ENCODE measurements around the gene PDE4D. TPM values are rescaled to one million over a fixed set of nuclear protein-coding genes. Genes with fewer than 3 reads are reported as not detected.

The PDE4D gene
- total and polyA plus RNA-seq, 11 donors, result 5.2 to 68.3 (median 42.1) TPM

GRCh38 chr5:59109383-59109782 is 784.1 kb downstream of the PDE4D start:
- Histone ChIP-seq H3K4me3 (no peak overlapping the region), H3K9me3 (no peaks in the 10 kb centered on the region), H3K4me1 (peaks cover 0 to 13% (median 7%) of the 10 kb centered on the region in 12 donors), H3K36me3 (no peaks in the 10 kb centered on the region), H3K27me3 (no peaks in the 10 kb centered on the region), H3K27ac (no peak overlapping the region)
- 84 to 89% (median 88%) methylated on average over 2 of the region's 2 CpGs for WGBS, 4 donors
- DNase-seq (no peak), ATAC-seq (peak in 3 of 4 donors; percentile 30 to 39 (median 37))
- intact Hi-C loops (cut with DNase I), result no loop called here
- TF ChIP-seq POLR2A (IDR thresholded peaks at IDR 0.05) (no peak), CTCF (IDR thresholded peaks at IDR 0.05) (no peak)

- WGBS, 4 donors, result 84 to 90% (median 86%) methylated on average over 2 of the region's 2 CpGs
- TF ChIP-seq CTCF (IDR thresholded peaks at IDR 0.05) (no peak), POLR2A (IDR thresholded peaks at IDR 0.05) (no peak)
- Histone ChIP-seq H3K9me3 (no peaks in the 10 kb centered on the region), H3K4me1 (peaks cover 0 to 28% (median 11%) of the 10 kb centered on the region in 12 donors), H3K27ac (no peak overlapping the region), H3K36me3 (no peaks in the 10 kb centered on the region), H3K4me3 (no peak overlapping the region), H3K27me3 (no peaks in the 10 kb centered on the region)
- intact Hi-C loops (cut with DNase I), result no loop called here
- DNase-seq, result no peak
- ATAC-seq, result no peak
These were observed 785.8 kb downstream of the PDE4D start for GRCh38 chr5:59107692-59108091.

- peaks cover 0 to 29% (median 11%) of the 10 kb centered on the region in 12 donors for H3K4me1 ChIP-seq
- no peak overlapping the region for H3K27ac ChIP-seq
- H3K27me3 ChIP-seq, result no peaks in the 10 kb centered on the region
- intact Hi-C loops (cut with DNase I), result no loop called here
- no peak for TF ChIP-seq CTCF (IDR thresholded peaks at IDR 0.05)
- no peak for TF ChIP-seq POLR2A (IDR thresholded peaks at IDR 0.05)
- DNase-seq (no peak), ATAC-seq (peak in 1 of 4 donors; percentile 18)
- no peaks in the 10 kb centered on the region for H3K9me3 ChIP-seq
- H3K4me3 ChIP-seq, result no peak overlapping the region
- H3K36me3 ChIP-seq, result no peaks in the 10 kb centered on the region
- WGBS, 4 donors, result 56 to 60% (median 58%) methylated on average over 9 of the region's 9 CpGs
These were observed 789.0 kb downstream of the PDE4D start for GRCh38 chr5:59104400-59105127.

- TF ChIP-seq CTCF (IDR thresholded peaks at IDR 0.05) (no peak), POLR2A (IDR thresholded peaks at IDR 0.05) (no peak)
- ATAC-seq (no peak), DNase-seq (no peak)
- WGBS, 4 donors, result 62 to 64% (median 63%) methylated on average over 3 of the region's 3 CpGs
- Histone ChIP-seq H3K9me3 (no peaks in the 10 kb centered on the region), H3K27ac (no peak overlapping the region), H3K4me1 (peaks cover 0 to 27% (median 9%) of the 10 kb centered on the region in 12 donors), H3K4me3 (no peak overlapping the region), H3K36me3 (no peaks in the 10 kb centered on the region), H3K27me3 (no peaks in the 10 kb centered on the region)
- intact Hi-C loops (cut with DNase I), result no loop called here
These were observed 790.2 kb downstream of the PDE4D start for GRCh38 chr5:59103303-59103702.

All from heart left ventricle (tissue), 16 donors.